Astrocyte (in vitro differentiated cells and primary cell): Measurements from ENCODE around the gene SKAP2. TPM values are rescaled to one million over a fixed set of nuclear protein-coding genes. Genes with fewer than 3 reads are reported as not detected.
A peak's percentile ranks its signal among the peaks of the same experiment; 100 is the strongest.

ENCODE experiments used
- DNase-seq: peaks from one replicate; pipeline ENCODE4 v3.0.0-alpha.2; 2010; ENCODE audit warnings: low read depth
- FAIRE-seq: peaks from 2 replicates; lab custom pipeline; 2011; peaks lifted over from hg19 to GRCh38; lab: Jason Lieb, UNC
- H2AFZ ChIP-seq: 2 replicates; pipeline ENCODE4 v1.6.0; 2012; ENCODE audit warnings: low read depth, low read length, inconsistent platforms
- H3K27ac ChIP-seq: 2 replicates; pipeline ENCODE4 v1.5.1; 2011; ENCODE audit warnings: low read depth, low read length, inconsistent platforms
- H3K27me3 ChIP-seq: 2 replicates; pipeline ENCODE4 v1.6.0; 2011; ENCODE audit warnings: low read length, inconsistent platforms; ENCODE audit not compliant: insufficient read depth
- H3K36me3 ChIP-seq: 2 replicates; pipeline ENCODE4 v1.5.1; 2011; ENCODE audit warnings: low read length, inconsistent platforms; ENCODE audit not compliant: insufficient read depth
- H3K4me1 ChIP-seq: 2 replicates; pipeline ENCODE4 v1.5.1; 2011; ENCODE audit warnings: low read length, inconsistent platforms; ENCODE audit not compliant: insufficient read depth
- H3K4me2 ChIP-seq: 2 replicates; pipeline ENCODE4 v1.6.0; 2012; ENCODE audit warnings: low read length, inconsistent platforms
- H3K4me3 ChIP-seq: 2 replicates; pipeline ENCODE4 v1.5.1; 2011; ENCODE audit warnings: low read depth, mild to moderate bottlenecking, low read length, inconsistent platforms; ENCODE audit not compliant: insufficient read depth
- H3K79me2 ChIP-seq: 2 replicates; pipeline ENCODE4 v1.6.0; 2012; ENCODE audit warnings: mild to moderate bottlenecking, low read length, inconsistent platforms; ENCODE audit not compliant: insufficient read depth
- H3K9ac ChIP-seq: 2 replicates; pipeline ENCODE4 v1.6.0; 2012; ENCODE audit warnings: mild to moderate bottlenecking, low read length, inconsistent platforms
- H3K9me3 ChIP-seq: 2 replicates; pipeline ENCODE4 v1.5.1; 2012; ENCODE audit warnings: low read depth, mild to moderate bottlenecking, low read length, inconsistent platforms; ENCODE audit not compliant: insufficient read depth
- H4K20me1 ChIP-seq: 2 replicates; pipeline ENCODE4 v1.6.0; 2012; ENCODE audit warnings: low read length, inconsistent platforms; ENCODE audit not compliant: insufficient read depth
- H3K27ac Mint-ChIP-seq: one replicate; pipeline ENCODE4 v1.8.0; 2021; ENCODE audit warnings: mild to moderate bottlenecking, mixed read lengths; ENCODE audit not compliant: unreplicated experiment
- H3K27me3 Mint-ChIP-seq: one replicate; pipeline ENCODE4 v1.8.0; 2021; ENCODE audit warnings: low read depth, mixed read lengths; ENCODE audit not compliant: unreplicated experiment
- H3K36me3 Mint-ChIP-seq: one replicate; pipeline ENCODE4 v1.8.0; 2021; ENCODE audit warnings: low read depth, mixed read lengths; ENCODE audit not compliant: unreplicated experiment
- H3K4me1 Mint-ChIP-seq: one replicate; pipeline ENCODE4 v1.8.0; 2021; ENCODE audit warnings: low read depth, mixed read lengths; ENCODE audit not compliant: unreplicated experiment
- H3K4me3 Mint-ChIP-seq: one replicate; pipeline ENCODE4 v1.8.0; 2021; ENCODE audit warnings: mild to moderate bottlenecking, moderate library complexity, mixed read lengths; ENCODE audit not compliant: unreplicated experiment
- H3K9me3 Mint-ChIP-seq: one replicate; pipeline ENCODE4 v1.8.0; 2021; ENCODE audit warnings: mild to moderate bottlenecking, mixed read lengths; ENCODE audit not compliant: unreplicated experiment
- CTCF ChIP-seq: IDR thresholded peaks from 2 replicates; pipeline ENCODE4 v1.5.1; 2011; ENCODE audit warnings: low read depth, mild to moderate bottlenecking, inconsistent platforms, low read length, moderate library complexity; ENCODE audit not compliant: insufficient read depth
- EZH2 ChIP-seq: IDR thresholded peaks from 2 replicates; pipeline ENCODE4 v1.6.1; 2012; ENCODE audit warnings: mild to moderate bottlenecking, low read length, inconsistent platforms; ENCODE audit not compliant: insufficient read depth
- total RNA-seq: library from RNA; stranded (reverse); gene quantifications from 2 replicates; pipeline ENCODE4 v1.2.1, GENCODE V29; 2021

SKAP2 gene
- total RNA-seq, 1 donor from 2014 or later = 10.1 TPM

- H3K4me3 ChIP-seq = no peak overlapping the region
- H3K4me2 ChIP-seq = no peak overlapping the region
- no peak overlapping the region for H2AFZ ChIP-seq
- no peaks in the 10 kb centered on the region for H3K27me3 ChIP-seq
- H3K4me1 ChIP-seq = no peaks in the 10 kb centered on the region
- H3K9me3 Mint-ChIP-seq = no peaks in the 10 kb centered on the region
- no peaks in the 10 kb centered on the region for H4K20me1 ChIP-seq
- peaks cover 9% of the 10 kb centered on the region for H3K4me1 Mint-ChIP-seq
- H3K9me3 ChIP-seq = no peaks in the 10 kb centered on the region
- no peaks in the 10 kb centered on the region for H3K36me3 Mint-ChIP-seq
- no peak overlapping the region for H3K4me3 Mint-ChIP-seq
- H3K27ac ChIP-seq = no peak overlapping the region
- FAIRE-seq (no peak), DNase-seq (peak; percentile 68)
- no peaks in the 10 kb centered on the region for H3K36me3 ChIP-seq
- no peaks in the 10 kb centered on the region for H3K79me2 ChIP-seq
- H3K27me3 Mint-ChIP-seq = peaks cover 2% of the 10 kb centered on the region
- TF ChIP-seq EZH2 (no peak), CTCF (no peak)
- H3K27ac Mint-ChIP-seq = no peak overlapping the region
- no peak overlapping the region for H3K9ac ChIP-seq
Observed at GRCh38 chr7:26648554-26648953, 215.8 kb downstream of the SKAP2 start.

- Mint-ChIP-seq H3K4me1 (peaks cover 9% of the 10 kb centered on the region), H3K27me3 (peaks cover 2% of the 10 kb centered on the region), H3K27ac (peak overlapping the region; percentile 10), H3K9me3 (no peaks in the 10 kb centered on the region), H3K36me3 (no peaks in the 10 kb centered on the region), H3K4me3 (no peak overlapping the region)
- no peak overlapping the region for H3K4me3 ChIP-seq
- H3K27me3 ChIP-seq = no peaks in the 10 kb centered on the region
- H3K9ac ChIP-seq = no peak overlapping the region
- TF ChIP-seq EZH2 (no peak), CTCF (no peak)
- H2AFZ ChIP-seq = no peak overlapping the region
- H4K20me1 ChIP-seq = no peaks in the 10 kb centered on the region
- no peaks in the 10 kb centered on the region for H3K79me2 ChIP-seq
- DNase-seq (peak; percentile 4), FAIRE-seq (no peak)
- H3K4me1 ChIP-seq = no peaks in the 10 kb centered on the region
- no peaks in the 10 kb centered on the region for H3K36me3 ChIP-seq
- no peak overlapping the region for H3K4me2 ChIP-seq
- no peaks in the 10 kb centered on the region for H3K9me3 ChIP-seq
- no peak overlapping the region for H3K27ac ChIP-seq
Observed at GRCh38 chr7:26646336-26647048, 217.9 kb downstream of the SKAP2 start.

GRCh38 chr7:26645121-26645520 is 219.3 kb downstream of the SKAP2 start:
- H3K27me3 ChIP-seq = no peaks in the 10 kb centered on the region
- H3K4me2 ChIP-seq = no peak overlapping the region
- Mint-ChIP-seq H3K9me3 (no peaks in the 10 kb centered on the region), H3K36me3 (no peaks in the 10 kb centered on the region), H3K4me1 (peaks cover 9% of the 10 kb centered on the region), H3K27ac (no peak overlapping the region), H3K4me3 (no peak overlapping the region), H3K27me3 (peaks cover 2% of the 10 kb centered on the region)
- H2AFZ ChIP-seq = no peak overlapping the region
- no peak overlapping the region for H3K27ac ChIP-seq
- no peak for TF ChIP-seq CTCF
- TF ChIP-seq EZH2 = no peak
- FAIRE-seq = no peak
- H3K36me3 ChIP-seq = no peaks in the 10 kb centered on the region
- H3K9me3 ChIP-seq = no peaks in the 10 kb centered on the region
- H3K79me2 ChIP-seq = no peaks in the 10 kb centered on the region
- H3K4me1 ChIP-seq = no peaks in the 10 kb centered on the region
- DNase-seq = no peak
- no peaks in the 10 kb centered on the region for H4K20me1 ChIP-seq
- no peak overlapping the region for H3K4me3 ChIP-seq
- H3K9ac ChIP-seq = no peak overlapping the region
